ENCODE measurements around the gene RPS6KA3.
"Not testable (repeated sequence)": the region's sequence is repeated elsewhere in the genome, so short reads cannot be mapped to it uniquely, and the experiment has no call there.

RPS6KA3 gene

GRCh38 chrX:20141281-20142220 is 125.2 kb downstream of the RPS6KA3 start, which contains the start of gene EIF1AX:
Gene EIF1AX, minus strand, starts transcription at chrX:20141838. Its CDS starts 198 bp downstream, at chrX:20141640.
- peak; percentile 94 for DNase-seq

GRCh38 chrX:20140420-20140819 is 126.3 kb downstream of the RPS6KA3 start:
- DNase-seq = no peak

- no peak for DNase-seq
These were observed 126.7 kb downstream of the RPS6KA3 start for GRCh38 chrX:20139966-20140365.

GRCh38 chrX:20135944-20136343 is 130.8 kb downstream of the RPS6KA3 start:
- DNase-seq = no peak

- DNase-seq = no peak
These were observed 134.0 kb downstream of the RPS6KA3 start for GRCh38 chrX:20132666-20133065.

- no peak for DNase-seq
These were observed 136.4 kb downstream of the RPS6KA3 start for GRCh38 chrX:20130357-20130756.

- no peak for DNase-seq
These were observed 137.2 kb downstream of the RPS6KA3 start for GRCh38 chrX:20129547-20129946.

- DNase-seq = no peak
These were observed 138.0 kb downstream of the RPS6KA3 start for GRCh38 chrX:20128670-20129069.

GRCh38 chrX:20127440-20127839 is 139.3 kb downstream of the RPS6KA3 start:
- DNase-seq = not testable (repeated sequence)

- not testable (repeated sequence) for DNase-seq
These were observed 139.9 kb downstream of the RPS6KA3 start for GRCh38 chrX:20126833-20127232.

- DNase-seq = no peak
These were observed 141.7 kb downstream of the RPS6KA3 start for GRCh38 chrX:20124964-20125363.

- no peak for DNase-seq
These were observed 148.5 kb downstream of the RPS6KA3 start for GRCh38 chrX:20118065-20118824.

- no peak for DNase-seq
These were observed 150.0 kb downstream of the RPS6KA3 start, which contains the start of gene MAP7D2 for GRCh38 chrX:20116577-20117240. Gene MAP7D2, minus strand, starts transcription at chrX:20116907. Its CDS starts 28 bp downstream, at chrX:20116879.

- no peak for DNase-seq
These were observed 150.6 kb downstream of the RPS6KA3 start for GRCh38 chrX:20116087-20116576.

- no peak for DNase-seq
These were observed 154.5 kb downstream of the RPS6KA3 start for GRCh38 chrX:20112022-20112774.

GRCh38 chrX:20111271-20111670 is 155.4 kb downstream of the RPS6KA3 start:
- no peak for DNase-seq

- no peak for DNase-seq
These were observed 164.7 kb downstream of the RPS6KA3 start for GRCh38 chrX:20101934-20102581.

All from activated naive CD4-positive, alpha-beta T cell treated with anti-CD3 and anti-CD28 coated beads, Interleukin-2, amount 50 U/mL, for 16 hours (primary cell).